ENCODE measurements around the gene XRCC2.

The XRCC2 gene

DNA sequence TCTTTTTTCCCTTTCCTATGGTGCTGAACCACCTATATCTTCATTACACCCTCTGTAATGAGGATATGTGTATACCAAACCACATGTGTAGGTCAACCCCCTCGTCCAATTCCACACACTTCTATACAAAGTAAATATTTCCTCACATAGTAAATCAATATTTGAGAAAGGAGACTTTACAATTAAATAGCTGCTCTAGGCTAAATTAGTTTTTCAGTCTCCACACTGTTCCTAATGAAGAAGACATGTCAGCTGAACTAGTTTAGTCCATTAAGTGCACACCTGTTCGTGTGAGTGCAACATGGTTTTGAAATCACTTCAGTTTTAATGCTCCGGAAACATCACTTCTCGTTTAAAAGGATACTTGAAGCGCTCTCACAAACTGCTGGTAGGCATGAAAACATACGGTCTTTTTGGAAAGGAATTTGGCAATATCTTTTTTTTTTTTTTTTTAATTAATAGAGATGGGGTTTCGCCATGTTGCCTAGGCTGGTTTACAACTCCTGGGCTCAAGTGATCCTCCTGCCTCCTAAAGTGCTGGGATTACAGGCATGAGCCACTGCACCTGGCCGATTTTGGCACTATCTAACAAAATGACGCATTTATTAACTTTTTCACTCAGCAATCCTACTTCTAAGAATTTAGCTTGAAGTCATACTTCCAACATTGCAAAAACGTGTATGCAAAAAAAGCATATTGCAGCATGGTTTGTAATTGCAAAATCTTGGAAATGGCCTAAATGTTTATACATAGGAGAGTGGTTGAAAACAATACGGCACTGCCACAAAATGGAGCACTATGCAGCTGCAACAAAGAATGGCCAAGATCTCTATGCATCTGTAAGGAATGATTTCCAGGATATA, 2.1 kb upstream of the XRCC2 start:
- Histone ChIP-seq H3K9me3 (replicated peaks; ENCODE audit: insufficient read depth, low read length) (no peaks in the 10 kb centered on the region), H3F3A (ENCODE audit: insufficient read depth, low read length) (peaks cover 11% of the 10 kb centered on the region), H3K4me3 (ENCODE audit: low read length) (no peak overlapping the region), H3K79me2 (ENCODE audit: low read length) (peaks cover 27% of the 10 kb centered on the region), H3K9ac (ENCODE audit: low read length) (no peak overlapping the region), H3K27me3 (replicated peaks; ENCODE audit: insufficient read depth, low read length) (no peaks in the 10 kb centered on the region), H2AFZ (ENCODE audit: low read length) (no peak overlapping the region), H3K36me3 (replicated peaks; ENCODE audit: insufficient read depth, low read length) (no peaks in the 10 kb centered on the region), H3K9me2 (replicated peaks; ENCODE audit: insufficient read depth, low read length) (no peaks in the 10 kb centered on the region), H3K4me2 (ENCODE audit: low read depth, low read length) (no peak overlapping the region), H3K4me1 (ENCODE audit: low read length) (peaks cover 6% of the 10 kb centered on the region), H4K20me1 (ENCODE audit: insufficient read depth, low read length) (no peaks in the 10 kb centered on the region), H3K27ac (ENCODE audit: low read length) (no peak overlapping the region)
- TF ChIP-seq EZH2 (optimal IDR thresholded peaks at IDR 0.05; ENCODE audit: low read depth, low read length), result no peak
- no peak for TF ChIP-seq EZH2phosphoT487 (IDR thresholded peaks at IDR 0.05; ENCODE audit: low read length)
- TF ChIP-seq, protein P1, sequence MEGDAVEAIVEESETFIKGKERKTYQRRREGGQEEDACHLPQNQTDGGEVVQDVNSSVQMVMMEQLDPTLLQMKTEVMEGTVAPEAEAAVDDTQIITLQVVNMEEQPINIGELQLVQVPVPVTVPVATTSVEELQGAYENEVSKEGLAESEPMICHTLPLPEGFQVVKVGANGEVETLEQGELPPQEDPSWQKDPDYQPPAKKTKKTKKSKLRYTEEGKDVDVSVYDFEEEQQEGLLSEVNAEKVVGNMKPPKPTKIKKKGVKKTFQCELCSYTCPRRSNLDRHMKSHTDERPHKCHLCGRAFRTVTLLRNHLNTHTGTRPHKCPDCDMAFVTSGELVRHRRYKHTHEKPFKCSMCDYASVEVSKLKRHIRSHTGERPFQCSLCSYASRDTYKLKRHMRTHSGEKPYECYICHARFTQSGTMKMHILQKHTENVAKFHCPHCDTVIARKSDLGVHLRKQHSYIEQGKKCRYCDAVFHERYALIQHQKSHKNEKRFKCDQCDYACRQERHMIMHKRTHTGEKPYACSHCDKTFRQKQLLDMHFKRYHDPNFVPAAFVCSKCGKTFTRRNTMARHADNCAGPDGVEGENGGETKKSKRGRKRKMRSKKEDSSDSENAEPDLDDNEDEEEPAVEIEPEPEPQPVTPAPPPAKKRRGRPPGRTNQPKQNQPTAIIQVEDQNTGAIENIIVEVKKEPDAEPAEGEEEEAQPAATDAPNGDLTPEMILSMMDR (IDR thresholded peaks at IDR 0.05; ENCODE audit: low read length), result no peak
- DNase-seq, result no peak

DNA sequence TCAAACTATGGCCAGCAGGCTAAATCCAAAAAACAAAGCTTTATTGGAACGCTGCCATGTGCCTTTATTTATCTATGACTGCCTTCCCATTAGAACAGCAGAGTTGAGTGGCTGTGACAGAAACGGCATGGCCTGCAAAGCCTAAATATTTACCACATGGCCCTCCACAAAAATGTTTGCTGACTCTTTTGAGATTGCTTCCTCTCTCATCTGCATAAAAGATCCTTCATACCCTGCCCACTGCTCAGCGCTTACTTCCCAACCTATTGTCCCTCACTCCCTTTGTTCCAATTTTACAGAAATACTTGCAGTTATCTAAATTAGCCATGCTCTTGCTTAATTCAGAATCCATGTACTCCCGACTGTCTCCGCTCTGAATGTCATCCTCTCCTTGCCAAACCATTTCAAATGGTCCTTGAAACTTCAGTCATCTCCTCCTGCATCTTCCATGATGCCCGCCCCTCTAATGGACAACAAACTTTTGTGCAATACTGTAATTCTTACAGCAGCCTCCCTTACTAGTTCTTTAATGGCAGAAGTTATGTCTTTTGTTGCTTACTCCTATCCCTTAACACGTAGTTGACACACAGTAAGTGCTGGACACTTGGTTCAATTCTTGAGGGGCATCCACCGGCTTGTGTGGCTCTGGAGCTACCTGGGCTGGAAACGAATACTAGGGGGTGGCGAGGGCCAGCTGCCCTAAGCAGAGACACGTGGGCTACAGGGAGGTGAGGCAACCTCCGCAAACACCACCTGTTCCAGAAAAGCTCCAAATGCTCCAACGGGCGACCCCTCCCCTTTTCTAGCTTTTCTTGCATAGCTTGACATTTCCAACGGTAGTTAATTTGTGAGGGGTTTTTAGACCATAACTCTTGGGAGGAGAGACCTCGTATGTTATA, 832 bp downstream of the XRCC2 start:
- no peaks in the 10 kb centered on the region for H3K9me3 ChIP-seq (replicated peaks; ENCODE audit: insufficient read depth, low read length)
- TF ChIP-seq EZH2 (optimal IDR thresholded peaks at IDR 0.05; ENCODE audit: low read depth, low read length), result no peak
- TF ChIP-seq, protein P1 (IDR thresholded peaks at IDR 0.05; ENCODE audit: low read length), result no peak; the same call in 1 of the 2 replicates
- TF ChIP-seq EZH2phosphoT487 (IDR thresholded peaks at IDR 0.05; ENCODE audit: low read length), result no peak
- peak; percentile 53 for DNase-seq
- no peaks in the 10 kb centered on the region for H4K20me1 ChIP-seq (ENCODE audit: insufficient read depth, low read length)
- H2AFZ ChIP-seq (ENCODE audit: low read length), result peak overlapping the region; percentile 86
- H3K36me3 ChIP-seq (replicated peaks; ENCODE audit: insufficient read depth, low read length), result no peaks in the 10 kb centered on the region
- H3K9ac ChIP-seq (ENCODE audit: low read length), result peak overlapping the region; percentile 83
- peak overlapping the region; percentile 95 for H3K4me2 ChIP-seq (ENCODE audit: low read depth, low read length)
- peaks cover 12% of the 10 kb centered on the region for H3F3A ChIP-seq (ENCODE audit: insufficient read depth, low read length)
- H3K4me3 ChIP-seq (ENCODE audit: low read length), result peak overlapping the region; percentile 69
- H3K27me3 ChIP-seq (replicated peaks; ENCODE audit: insufficient read depth, low read length), result no peaks in the 10 kb centered on the region
- H3K27ac ChIP-seq (ENCODE audit: low read length), result peak overlapping the region; percentile 68; the same call in 1 of the 2 replicates
- H3K79me2 ChIP-seq (ENCODE audit: low read length), result peaks cover 56% of the 10 kb centered on the region
- peaks cover 8% of the 10 kb centered on the region for H3K4me1 ChIP-seq (ENCODE audit: low read length)
- H3K9me2 ChIP-seq (replicated peaks; ENCODE audit: insufficient read depth, low read length), result no peaks in the 10 kb centered on the region

DNA sequence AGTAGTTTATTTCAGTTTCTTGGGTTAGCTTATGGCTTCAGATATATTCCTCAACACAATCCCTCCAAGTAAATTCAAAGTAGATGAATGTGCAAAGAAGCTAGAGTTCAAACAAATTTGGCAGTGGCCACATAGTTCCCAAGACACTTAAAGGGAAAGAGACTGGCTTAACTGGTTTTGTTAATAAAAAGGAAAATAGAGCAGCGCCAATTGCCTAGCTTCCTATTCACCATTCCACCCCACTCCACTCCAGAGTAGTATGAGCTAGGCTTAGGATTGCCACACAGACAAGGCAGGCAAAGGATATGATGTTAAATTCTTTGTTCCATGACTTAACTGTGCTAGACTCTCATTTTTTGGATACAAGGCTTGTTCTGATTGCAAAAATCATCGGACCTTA, 2.0 kb downstream of the XRCC2 start:
- peaks cover 68% of the 10 kb centered on the region for H3K79me2 ChIP-seq (ENCODE audit: low read length)

More for the DNA sequence above, 2.0 kb downstream of the XRCC2 start:
- H3K9me3 ChIP-seq (replicated peaks; ENCODE audit: insufficient read depth, low read length), result no peaks in the 10 kb centered on the region
- no peak for DNase-seq
- TF ChIP-seq EZH2 (optimal IDR thresholded peaks at IDR 0.05; ENCODE audit: low read depth, low read length) (no peak), EZH2phosphoT487 (IDR thresholded peaks at IDR 0.05; ENCODE audit: low read length) (no peak)
- TF ChIP-seq, protein P1 (IDR thresholded peaks at IDR 0.05; ENCODE audit: low read length), result no peak
- H3K4me2 ChIP-seq (ENCODE audit: low read depth, low read length), result no peak overlapping the region
- no peak overlapping the region for H3K4me3 ChIP-seq (ENCODE audit: low read length)
- no peaks in the 10 kb centered on the region for H3K36me3 ChIP-seq (replicated peaks; ENCODE audit: insufficient read depth, low read length)
- no peak overlapping the region for H3K27ac ChIP-seq (ENCODE audit: low read length)
- H3F3A ChIP-seq (ENCODE audit: insufficient read depth, low read length), result peaks cover 19% of the 10 kb centered on the region
- no peak overlapping the region for H2AFZ ChIP-seq (ENCODE audit: low read length)
- peaks cover 18% of the 10 kb centered on the region for H3K4me1 ChIP-seq (ENCODE audit: low read length)
- H3K9me2 ChIP-seq (replicated peaks; ENCODE audit: insufficient read depth, low read length), result no peaks in the 10 kb centered on the region
- H3K9ac ChIP-seq (ENCODE audit: low read length), result no peak overlapping the region
- no peaks in the 10 kb centered on the region for H4K20me1 ChIP-seq (ENCODE audit: insufficient read depth, low read length)
- H3K27me3 ChIP-seq (replicated peaks; ENCODE audit: insufficient read depth, low read length), result no peaks in the 10 kb centered on the region

Data from MM.1S (cell line).